GM21381 (cell line): ENCODE measurements around the gene CAVIN2.

Source experiments
- ATAC-seq: cut with Tn5 transposase; IDR thresholded peaks from one replicate; pipeline ENCODE4 v1.9.1; 2021; ENCODE audit warnings: mild to moderate bottlenecking, moderate library complexity; ENCODE audit not compliant: unreplicated experiment

CAVIN2 gene, protein sequence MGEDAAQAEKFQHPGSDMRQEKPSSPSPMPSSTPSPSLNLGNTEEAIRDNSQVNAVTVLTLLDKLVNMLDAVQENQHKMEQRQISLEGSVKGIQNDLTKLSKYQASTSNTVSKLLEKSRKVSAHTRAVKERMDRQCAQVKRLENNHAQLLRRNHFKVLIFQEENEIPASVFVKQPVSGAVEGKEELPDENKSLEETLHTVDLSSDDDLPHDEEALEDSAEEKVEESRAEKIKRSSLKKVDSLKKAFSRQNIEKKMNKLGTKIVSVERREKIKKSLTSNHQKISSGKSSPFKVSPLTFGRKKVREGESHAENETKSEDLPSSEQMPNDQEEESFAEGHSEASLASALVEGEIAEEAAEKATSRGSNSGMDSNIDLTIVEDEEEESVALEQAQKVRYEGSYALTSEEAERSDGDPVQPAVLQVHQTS

DNA sequence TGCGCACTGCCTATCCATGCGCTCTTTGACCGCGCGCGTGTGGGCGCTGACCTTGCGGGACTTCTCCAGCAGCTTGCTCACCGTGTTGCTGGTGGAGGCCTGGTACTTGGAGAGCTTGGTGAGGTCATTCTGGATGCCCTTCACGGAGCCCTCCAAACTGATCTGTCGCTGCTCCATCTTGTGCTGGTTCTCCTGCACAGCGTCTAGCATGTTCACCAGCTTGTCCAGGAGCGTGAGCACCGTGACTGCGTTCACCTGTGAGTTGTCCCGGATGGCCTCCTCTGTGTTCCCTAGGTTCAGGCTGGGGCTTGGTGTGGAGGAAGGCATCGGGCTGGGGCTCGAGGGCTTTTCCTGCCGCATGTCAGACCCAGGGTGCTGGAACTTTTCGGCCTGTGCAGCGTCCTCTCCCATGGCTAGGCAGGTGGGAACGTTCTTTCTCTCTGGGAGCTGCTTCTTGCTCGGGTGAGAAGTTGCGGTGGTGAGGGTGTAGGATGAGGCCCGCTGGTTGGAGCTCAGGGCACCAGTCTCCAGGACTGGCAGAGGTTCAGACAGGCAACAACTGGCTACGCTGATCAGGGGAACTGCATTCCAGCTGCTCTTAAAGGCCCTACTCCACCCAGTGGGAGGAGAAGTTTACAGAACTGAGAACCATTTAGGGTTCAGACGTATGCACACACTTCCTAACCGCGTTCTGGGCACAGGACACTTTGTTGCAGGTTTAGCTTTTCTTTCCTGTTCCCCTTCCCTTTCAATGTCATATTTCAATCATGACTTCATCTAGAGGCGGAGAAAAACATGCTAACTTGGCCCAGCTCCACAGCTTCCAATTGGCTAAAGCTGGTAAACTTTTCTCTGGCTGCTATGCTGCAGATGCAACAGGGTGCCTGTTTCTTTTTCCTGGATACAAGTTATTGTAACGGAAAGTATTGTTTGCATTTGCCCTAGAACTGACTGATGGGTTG, at the start of gene CAVIN2:
CAVIN2 (minus strand) TSS at position 574 of the 962 bp plus-strand sequence; CDS start at position 411, 163 bp downstream.
- no peak for ATAC-seq

DNA sequence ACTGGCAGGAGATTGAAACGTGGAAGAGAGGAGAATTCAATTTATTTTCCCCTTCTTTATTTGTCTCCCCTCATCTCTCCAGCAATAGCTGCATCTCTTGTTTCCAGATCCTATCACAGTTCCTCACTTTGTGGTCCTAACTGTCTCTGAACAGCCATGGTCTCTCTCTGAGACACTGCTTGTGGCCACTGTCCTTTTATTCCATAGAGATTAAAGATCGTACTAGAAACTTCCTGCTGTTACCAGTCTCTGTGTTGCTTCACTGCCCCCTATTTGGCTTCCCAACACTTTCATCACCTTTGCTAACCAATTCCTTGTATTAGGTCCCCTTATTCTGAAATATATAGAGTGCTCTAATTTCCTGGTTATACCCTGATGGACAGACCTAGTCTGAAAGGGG, 48.9 kb upstream of the CAVIN2 start:
- ATAC-seq = no peak

DNA sequence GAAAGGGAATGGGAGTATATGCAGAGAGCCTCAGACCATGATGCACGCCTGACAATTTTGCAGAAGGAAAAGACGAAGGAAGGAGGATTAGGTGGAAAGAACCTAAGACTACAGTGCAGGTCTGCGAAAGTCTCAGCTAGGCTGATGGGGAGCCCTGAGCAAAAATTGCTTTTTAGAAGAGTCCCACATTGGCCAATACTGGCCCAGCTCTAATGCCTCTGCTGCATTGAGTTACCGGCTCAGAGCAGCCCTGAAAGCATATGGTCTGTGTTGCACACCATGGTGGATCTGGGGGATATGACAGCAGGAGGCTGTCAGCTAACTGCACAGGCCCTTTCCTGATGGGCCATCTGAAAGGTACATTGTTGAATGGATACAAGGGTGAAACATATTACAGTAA, 48.3 kb upstream of the CAVIN2 start:
- ATAC-seq = no peak

DNA sequence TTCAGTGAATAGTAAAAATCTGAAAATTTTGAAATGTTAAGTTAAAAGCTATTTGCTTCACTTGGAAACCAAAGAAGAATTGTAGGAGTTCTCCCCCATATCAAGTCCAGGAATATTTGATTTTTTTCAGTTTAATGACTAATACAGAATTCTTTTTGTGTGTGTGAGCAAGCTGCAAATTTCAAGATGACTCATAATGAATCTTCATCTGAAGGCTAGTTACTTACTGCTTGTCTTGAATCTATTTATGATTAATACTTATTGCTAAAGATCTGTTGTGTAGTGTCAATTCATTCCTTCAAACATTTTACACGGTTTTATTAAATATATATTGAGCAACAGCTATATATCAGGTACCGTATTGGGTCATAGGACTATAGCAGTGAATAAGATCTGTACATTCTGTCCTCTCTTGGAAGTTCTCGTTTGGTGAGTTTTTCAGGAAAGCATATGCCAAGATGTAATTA, 47.8 kb upstream of the CAVIN2 start:
- ATAC-seq = no peak

DNA sequence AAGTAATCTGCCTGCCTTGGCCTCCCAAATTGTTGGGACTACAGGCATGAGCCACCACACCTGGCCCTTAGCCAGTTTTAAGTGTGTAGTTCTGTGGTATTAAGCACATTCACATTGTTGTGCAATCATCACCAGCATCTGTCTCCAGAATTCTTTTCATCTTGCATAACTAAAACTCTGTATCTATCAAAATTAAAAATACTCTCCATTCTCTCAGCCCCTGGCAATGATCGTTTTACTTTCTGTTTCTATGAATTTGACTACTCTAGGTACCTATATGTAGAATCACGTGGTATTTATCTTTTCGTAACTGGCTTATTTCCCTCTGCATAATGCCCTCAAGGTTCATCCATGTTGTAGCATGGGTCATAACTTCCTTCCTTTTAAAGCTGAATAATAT, 45.5 kb upstream of the CAVIN2 start:
- no peak for ATAC-seq

DNA sequence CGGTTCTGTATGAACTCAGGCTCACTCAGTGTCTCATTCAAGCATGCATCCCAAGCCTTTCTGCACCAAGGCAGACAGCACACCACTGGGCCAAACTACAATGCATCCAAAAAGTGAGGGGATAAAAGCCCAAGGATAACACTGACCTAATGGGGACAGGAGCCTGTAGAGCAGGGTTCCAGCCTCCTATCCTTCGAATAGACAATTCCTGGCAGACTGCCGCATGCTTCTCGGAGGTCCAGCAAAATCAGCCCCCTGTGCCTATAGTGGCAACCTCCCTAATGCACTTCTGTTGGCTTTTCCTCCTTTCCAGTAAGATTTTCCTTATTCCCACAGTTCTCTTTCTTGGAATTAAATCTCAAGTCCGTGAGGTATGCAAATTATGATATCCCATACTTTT, 44.8 kb upstream of the CAVIN2 start:
- no peak for ATAC-seq

DNA sequence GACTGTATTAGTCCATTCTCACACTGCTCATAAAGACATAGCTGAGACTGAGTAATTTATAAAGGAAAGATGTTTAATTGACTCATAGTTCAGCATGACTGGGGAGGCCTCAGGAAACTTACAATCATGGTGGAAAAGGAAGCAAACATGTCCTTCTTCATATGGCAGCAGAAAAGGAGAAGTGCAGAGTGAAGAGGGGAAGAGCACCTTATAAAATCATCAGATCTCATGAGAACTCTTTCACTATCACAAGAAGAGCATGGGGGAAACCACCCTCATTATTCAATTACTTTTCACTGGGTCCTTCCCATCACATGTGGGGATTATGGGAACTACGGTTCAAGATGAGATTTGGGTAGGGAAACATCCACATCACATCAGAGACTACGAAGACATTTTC, 43.0 kb upstream of the CAVIN2 start:
- ATAC-seq = no peak

DNA sequence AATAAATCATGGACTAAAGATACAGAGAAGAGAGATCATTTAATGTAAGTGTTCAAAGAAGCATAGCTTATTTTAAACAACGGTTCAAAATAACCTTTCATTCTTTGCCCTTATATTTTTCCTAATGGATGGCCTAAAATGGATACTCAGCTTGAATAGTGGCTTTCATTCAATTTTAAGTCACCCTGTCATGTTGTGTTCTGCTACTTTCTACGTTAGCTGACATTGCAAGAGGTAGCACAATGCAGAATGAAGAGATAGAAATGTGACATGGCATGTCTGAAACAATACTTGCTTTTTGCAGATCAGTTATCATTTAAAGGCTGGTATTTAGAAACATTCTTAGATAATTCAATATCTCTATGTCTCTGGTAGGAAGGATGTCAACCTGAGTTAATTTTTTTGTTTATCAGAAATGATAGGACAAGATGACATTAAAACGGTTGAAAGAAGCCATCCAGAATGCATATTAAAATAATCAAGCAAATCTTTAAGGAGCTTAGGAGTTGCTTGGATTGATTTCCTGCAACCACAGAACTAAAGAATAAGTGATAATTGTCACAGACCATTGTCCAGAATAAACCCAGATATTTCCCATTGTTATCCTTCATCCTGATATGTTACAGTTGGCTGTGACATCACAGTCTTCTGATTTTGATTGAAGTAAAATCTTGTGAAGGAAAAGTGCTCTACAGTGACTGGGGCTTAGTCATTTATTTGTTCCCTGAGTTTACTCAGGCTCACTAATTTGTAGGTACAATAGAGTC, 41.7 kb upstream of the CAVIN2 start:
- no peak for ATAC-seq

DNA sequence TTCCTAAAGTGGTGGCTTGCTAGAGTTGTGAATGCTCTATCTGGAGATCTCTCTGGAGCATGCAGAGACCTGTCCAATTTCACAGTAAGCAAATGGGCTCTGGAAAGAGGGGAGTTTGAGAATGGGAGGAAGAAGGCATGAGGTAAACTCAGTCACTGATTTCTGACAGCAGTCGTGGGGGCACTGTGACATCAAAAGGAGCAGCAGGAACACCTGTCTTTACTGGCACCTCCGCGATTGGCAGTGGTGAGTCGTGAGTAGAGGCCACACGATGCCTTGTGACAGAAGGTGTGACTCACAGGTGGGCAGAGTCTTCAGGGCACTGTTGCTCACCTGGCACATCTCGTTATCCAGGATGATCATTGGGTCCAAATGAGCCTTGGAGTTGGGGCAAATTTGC, 38.8 kb upstream of the CAVIN2 start:
- ATAC-seq = no peak

DNA sequence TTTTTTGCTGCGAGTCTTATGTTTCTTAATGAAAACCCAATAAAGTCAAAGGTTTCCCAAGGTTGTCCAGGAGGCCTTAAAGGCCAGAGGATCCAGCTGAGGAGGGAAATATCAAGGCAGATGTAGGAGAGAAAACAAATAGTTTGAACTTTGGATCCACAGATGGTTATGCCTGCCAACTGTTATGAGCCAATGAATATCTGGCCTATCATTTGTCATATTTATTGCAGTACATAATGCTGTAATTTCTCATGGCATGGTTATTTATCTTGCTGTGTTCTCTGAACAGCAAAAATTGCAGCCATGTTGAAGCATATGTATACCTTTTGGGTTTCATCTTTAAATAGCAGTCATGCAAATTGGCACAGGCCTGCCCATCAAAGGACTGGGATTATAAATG, 38.2 kb upstream of the CAVIN2 start:
- ATAC-seq = no peak

DNA sequence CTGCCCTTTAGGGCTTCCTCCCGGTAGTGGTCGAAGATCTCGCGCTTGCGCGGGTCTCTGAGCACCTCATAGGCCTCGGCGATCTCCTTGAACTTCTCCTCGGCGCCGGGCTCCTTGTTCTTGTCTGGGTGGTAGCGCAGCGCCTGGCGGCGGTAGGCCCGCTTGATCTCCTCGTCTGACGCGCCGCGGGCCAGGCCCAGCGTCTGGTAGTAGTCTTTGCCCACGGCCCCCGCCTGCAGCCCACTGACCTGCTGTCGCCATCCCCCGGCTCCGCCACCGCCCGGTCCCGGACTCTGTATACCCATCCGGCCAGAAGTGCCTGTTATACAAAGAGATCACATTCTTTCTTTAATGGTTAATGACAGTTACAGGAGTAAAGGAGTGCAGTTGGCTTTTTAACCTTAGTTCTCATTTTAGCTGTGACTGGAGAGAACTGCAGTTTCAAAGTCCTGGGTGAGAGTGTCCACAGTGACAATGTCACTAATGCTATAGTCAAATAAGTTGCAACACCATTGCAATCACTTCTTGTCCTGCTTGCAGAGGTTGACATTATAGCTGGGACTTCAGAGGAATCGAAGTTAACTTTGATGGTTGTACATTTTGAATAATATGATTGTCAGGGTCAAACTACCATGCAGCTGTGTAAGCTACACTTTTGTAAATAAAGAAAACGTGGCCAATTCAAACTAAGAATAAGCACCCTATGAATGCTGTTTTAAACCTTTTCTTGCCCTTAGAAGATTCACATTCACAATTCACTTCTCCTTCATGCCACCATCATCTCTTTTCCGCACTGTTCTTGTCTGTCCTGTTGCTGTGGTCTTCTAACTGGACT, 35.3 kb upstream of the CAVIN2 start:
- ATAC-seq = no peak

DNA sequence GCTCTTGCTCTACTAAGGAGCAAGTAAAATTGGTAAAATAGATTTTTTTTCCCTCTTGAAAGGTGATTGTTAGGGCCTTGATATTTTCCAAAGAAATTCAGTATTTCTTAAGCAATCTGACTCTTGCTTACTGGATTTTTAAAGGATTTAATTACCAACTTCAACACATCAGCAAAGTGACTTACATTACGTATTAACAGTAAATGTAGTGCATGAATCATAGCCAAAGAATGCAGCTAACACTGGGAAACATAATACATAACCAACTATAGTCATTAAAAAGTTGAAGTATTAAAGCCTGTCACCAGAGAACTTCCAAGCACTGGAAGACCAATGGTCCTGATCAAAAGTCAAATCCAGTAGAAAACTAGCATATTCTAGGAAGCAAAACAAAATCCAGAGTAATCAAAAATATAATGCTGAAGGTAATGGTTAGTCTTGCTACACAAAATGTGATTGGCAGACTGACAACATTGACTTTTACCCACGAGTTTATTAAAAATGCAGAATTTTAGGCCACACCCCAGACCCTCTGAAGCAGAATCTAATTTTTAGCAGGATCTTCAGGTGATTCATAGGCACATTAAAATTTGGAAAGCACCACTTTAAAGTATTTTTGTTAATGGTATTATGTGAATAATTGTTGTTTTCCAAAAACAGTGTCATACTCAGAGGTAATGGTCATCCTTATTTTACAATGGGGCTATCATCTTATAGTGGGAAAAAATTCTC, 31.8 kb upstream of the CAVIN2 start:
- ATAC-seq = no peak

DNA sequence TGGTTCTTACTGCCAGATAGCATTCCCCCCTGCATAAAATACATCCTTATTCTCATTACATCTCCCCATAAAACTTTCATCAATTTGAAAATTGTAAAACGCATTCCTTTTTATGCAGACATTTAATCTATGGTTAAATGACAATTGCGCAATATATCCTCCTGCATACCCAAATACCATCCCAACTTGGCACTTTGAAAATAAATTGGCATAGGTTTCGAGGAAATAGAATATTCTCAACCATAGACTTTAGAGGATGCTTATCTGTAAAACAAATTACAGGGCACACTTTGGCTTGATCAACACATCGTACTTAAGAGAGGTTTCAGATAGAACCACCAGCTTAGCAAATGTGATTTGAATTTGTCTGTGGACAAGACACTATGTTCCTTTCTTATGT, 31.0 kb upstream of the CAVIN2 start:
- no peak for ATAC-seq

DNA sequence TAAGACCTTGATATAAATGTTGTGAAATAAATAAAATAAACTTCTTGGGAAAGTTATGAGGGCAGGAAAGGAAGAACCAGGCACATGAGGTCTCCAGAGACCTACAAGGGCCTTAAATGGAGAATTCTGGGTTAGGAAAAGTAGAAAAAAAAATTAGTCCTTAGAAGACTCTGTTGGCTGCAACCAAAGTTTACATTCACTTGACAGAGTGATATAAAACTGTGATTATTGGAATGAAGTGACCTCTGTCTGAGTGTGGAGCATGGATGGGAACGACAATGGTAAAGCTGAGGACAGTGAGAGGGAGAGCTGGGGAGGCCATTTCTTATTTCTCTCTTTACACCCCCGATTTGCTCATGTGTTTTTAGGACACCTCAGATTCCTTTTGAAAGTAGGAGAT, 29.0 kb upstream of the CAVIN2 start:
- no peak for ATAC-seq

DNA sequence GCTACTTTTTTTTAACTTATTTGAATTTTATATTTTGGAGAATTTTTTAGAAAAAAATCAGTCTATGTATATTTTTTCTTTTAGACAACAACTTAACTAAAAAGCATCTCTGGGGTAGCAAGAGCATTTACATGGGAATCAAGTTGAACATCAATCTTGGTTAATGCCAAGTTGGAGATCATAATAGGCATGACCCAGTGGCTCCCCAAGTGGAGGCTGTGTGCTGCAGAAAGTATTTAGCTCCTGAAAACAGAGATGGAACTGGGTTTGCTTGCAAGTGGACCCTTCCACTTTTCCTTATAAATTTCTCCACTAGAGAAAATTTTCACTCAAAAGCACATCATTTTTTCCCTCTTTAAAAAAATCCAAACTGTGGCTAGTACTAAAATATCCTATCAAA, 23.9 kb upstream of the CAVIN2 start:
- no peak for ATAC-seq

DNA sequence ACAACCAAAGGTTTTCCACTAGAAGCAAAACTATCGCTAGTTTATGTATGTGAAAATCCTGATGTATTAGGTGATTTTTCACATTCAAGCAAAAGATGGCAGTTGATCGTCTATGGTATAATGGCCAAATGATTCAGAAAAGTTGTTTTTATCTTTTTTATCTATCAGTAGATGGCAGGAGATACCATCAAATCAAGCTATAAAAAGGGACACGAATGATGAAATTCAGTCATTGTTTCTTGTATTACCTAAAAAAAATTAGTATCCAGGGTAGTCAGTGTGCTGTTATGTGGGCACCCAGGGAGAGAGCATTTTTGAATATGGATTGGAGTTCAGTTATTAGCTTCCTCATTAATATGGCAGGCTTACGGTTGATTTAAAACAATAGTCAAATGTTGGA, 22.9 kb upstream of the CAVIN2 start:
- no peak for ATAC-seq

DNA sequence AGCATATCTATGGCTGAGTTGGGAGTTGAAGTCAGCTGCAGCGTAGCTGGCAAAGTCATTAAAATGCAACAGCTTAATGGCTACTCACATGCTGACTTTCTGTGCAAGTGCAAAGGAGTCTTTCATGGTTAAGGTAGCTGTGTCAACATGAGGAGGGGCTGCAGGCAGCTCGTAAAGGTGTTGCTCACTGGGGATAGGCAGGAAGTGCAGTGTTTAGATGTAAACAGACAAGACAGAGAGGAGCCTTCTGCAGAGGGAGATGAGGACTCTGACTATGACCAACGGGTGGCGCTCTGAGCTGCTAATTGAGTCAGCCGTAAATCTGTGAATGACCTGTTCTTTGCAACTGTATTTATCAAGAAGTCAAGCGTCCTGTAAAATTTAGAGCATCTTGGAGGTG, 22.3 kb upstream of the CAVIN2 start:
- ATAC-seq = no peak

DNA sequence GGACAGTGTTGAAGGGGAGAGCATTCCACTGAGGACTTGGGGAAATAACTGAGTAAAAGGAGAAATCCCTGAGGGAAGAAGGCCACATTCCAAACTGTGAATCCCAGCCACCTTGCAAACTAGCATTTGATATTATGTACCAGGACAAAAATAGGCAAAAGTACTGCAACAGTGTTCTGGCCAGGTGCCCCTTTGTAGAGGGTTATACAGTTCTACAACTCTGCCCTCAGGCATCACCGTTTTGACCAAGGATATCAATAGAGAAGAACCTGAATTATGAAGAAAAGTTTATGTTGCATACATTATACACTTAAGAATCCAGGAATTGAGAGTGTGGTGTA, 20.6 kb upstream of the CAVIN2 start:
- no peak for ATAC-seq

DNA sequence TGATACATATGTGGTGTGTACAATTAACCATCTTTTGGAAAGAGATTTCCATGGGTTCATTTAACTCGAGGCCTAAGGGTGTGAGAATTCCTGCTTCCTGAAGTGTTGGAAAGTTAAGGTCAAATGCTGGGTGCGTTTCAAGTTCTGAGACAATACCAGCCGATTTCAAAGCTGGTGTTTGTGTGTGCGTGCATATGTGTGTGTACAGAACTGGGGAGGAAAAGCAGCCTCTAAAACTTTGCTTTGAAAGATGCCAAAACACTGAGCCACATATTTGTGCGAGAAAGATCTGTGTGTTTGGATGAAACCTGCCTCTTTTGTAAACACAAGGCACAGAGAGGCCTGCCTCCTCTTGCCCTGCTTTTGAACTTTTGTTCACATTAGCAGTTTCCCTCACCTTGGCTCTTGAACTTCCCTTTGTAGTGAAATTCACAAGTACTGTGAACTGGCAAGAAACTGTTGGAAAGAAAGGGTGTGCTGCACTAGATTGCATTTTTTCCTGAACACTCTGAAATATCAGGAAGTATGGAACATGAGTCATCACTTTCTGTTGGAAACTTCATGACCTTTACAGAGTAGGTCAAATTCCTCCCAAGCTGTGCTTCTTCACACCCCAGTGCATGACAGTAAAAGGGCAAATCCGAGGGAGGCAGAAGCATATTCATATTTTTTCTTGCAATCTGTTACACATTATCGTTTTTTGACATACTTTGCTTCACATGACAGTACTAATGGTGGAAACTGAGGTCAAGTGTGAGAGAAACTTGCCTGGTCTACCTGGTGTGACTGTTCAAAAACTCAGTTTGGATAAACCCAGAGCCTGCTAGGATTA, 20.0 kb upstream of the CAVIN2 start:
- no peak for ATAC-seq
